Right lobe of liver (tissue), 6 donors: Measurements from ENCODE around the gene TSPAN10. TPM values are rescaled to one million over a fixed set of nuclear protein-coding genes. Genes with fewer than 3 reads are reported as not detected.
"Not testable (repeated sequence)": the region's sequence is repeated elsewhere in the genome, so short reads cannot be mapped to it uniquely, and the experiment has no call there.

Experiments
- ATAC-seq, 4 donors: fragments of 200-7000 bp; cut with Tn5 transposase; one replicate each; pipeline ENCODE4 v1.9.1; 2020; ENCODE audit warnings: mild to moderate bottlenecking in 4 of 4, moderate library complexity in 4 of 4
- DNase-seq, 3 donors: peaks; one replicate each; pipeline ENCODE4 v3.0.0-alpha.2; 2020
- H3K27ac ChIP-seq, 3 donors: fragments of 200-600 bp; one replicate each; pipeline ENCODE4 v1.8.0; 2022
- H3K27me3 ChIP-seq, 2 donors: fragments of 200-600 bp; one replicate each; pipeline ENCODE4 v1.8.0; 2022
- H3K36me3 ChIP-seq, 4 donors: fragments of 200-600 bp; sonication (generic) in 1 of 4; one replicate each; pipeline versions ENCODE4 v1.5.1 to v1.8.0; 2017 to 2022; ENCODE audit warnings: control low read depth in 1 of 4
- H3K4me1 ChIP-seq, 4 donors: fragments of 200-600 bp; sonication (generic) in 1 of 4; one replicate each; pipeline versions ENCODE4 v1.5.1 to v1.8.0; 2017 to 2022; ENCODE audit warnings: control low read depth in 1 of 4
- H3K4me3 ChIP-seq, 3 donors: fragments of 200-600 bp; one replicate each; pipeline ENCODE4 v1.8.0; 2022
- H3K9me3 ChIP-seq, 4 donors: fragments of 200-600 bp; sonication (generic) in 1 of 4; one replicate each; pipeline versions ENCODE4 v1.5.1 to v1.8.0; 2017 to 2022; ENCODE audit warnings: control low read depth in 1 of 4
- POLR2A ChIP-seq: fragments of 450-650 bp; IDR thresholded peaks from one replicate; pipeline ENCODE4 v1.6.1; 2017; ENCODE audit warnings: antibody characterized with exemption, mild to moderate bottlenecking
- WGBS: methylation state at CpG from one replicate; pipeline ENCODE4 v1.1.6; 2018; ENCODE audit warnings: low coverage, low lambda C conversion rate; ENCODE audit not compliant: insufficient coverage; ENCODE audit errors: missing lambda C conversion rate; 5-methylcytosine and 5-hydroxymethylcytosine counted together
- intact Hi-C, 2 donors: fragments of 100-400 bp; cut with DNase I; formaldehyde crosslinking; loops; one replicate each; pipeline versions ENCODE4 v1.11.2 to v1.14.1; 2022
- total RNA-seq, 6 experiments: library from RNA; depleted of rRNA in 2 of 6; stranded (reverse); fragments of >200 nt in 2 of 6; fragmentation: NEBNext Ultra II Directional in 3 of 6; extraction: Animal tissue kit (Norgen Biotek cat#: 25700) in 3 of 6; gene quantifications; one replicate each; pipeline versions ENCODE4 v1.1.0 to v1.2.4, GENCODE V29; 2016 to 2023
- TF ChIP-seq, protein P1 (sequence below), 4 donors: fragments of 200-600 bp in 3 of 4; fragments of 450-650 bp in 1 of 4; IDR thresholded peaks; one replicate each; pipeline versions ENCODE4 v1.5.1 to v1.8.0; 2016 to 2022; ENCODE audit warnings: antibody characterized with exemption in 4 of 4, mild to moderate bottlenecking in 2 of 4
- donor health status: DM: no; HTN: yes; CAD: no.
- donor health status: DM: no; HTN: no; CAD: no.
- donor health status: DM: no; HTN: no; CAD: no.
- donor health status: DM: no; HTN: yes; CAD: no.
- donor health status: DM: no; HTN: yes; CAD: no.

Gene TSPAN10
- total RNA-seq, 6 experiments from 2014 or later: 0.18 to 1.2 (median 0.62) TPM

DNA sequence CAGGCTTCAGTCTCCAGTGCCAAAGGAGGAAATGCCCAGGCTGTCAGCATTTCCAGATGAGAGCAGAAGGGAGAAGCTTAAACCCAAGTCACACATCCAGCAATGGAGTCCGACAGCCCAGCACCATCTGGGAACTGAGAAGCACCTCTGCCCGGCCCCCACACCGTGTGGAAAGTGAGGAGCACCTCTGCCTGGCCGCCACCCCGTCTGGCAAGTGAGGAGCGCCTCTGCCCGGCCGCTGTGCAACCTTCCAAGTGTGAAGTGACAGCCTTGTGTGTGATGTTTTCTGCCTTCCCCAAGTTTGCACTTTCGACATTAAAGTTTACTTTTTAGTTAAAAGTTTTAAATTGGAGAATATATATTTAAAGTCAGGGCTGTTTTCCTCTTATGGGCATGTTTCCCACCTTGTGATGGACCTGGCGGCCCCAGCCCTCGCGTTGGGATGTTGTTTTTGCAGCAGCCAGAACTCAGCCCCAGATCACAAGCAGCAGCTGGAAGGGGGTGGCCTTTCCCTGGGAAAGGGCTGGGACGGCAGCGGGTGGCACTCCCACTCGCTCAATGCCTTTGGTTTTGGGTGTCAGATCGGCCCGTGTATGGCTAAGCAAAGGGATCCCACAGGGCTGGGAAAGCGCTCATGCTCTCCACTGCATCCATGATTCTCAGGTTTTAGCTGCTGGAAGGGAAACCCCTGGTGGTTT is 36.7 kb downstream of the TSPAN10 start:
- WGBS: 73% methylated on average over 12 of the region's 18 CpGs
- Histone ChIP-seq H3K4me1 (no peaks in the 10 kb centered on the region), H3K27me3 (no peaks in the 10 kb centered on the region), H3K4me3 (no peak overlapping the region), H3K36me3 (peaks cover 0 to 38% (median 8%) of the 10 kb centered on the region in 4 donors), H3K27ac (no peak overlapping the region), H3K9me3 (no peaks in the 10 kb centered on the region)
- intact Hi-C loops: loop anchor here in 1 of 2 donors (5.0 kb wide), 1 partner anchor 34 kb away; no protein-coding TSS in a partner anchor
- no peak for DNase-seq
- ATAC-seq: no peak
- TF ChIP-seq POLR2A: no peak
- TF ChIP-seq, protein P1, sequence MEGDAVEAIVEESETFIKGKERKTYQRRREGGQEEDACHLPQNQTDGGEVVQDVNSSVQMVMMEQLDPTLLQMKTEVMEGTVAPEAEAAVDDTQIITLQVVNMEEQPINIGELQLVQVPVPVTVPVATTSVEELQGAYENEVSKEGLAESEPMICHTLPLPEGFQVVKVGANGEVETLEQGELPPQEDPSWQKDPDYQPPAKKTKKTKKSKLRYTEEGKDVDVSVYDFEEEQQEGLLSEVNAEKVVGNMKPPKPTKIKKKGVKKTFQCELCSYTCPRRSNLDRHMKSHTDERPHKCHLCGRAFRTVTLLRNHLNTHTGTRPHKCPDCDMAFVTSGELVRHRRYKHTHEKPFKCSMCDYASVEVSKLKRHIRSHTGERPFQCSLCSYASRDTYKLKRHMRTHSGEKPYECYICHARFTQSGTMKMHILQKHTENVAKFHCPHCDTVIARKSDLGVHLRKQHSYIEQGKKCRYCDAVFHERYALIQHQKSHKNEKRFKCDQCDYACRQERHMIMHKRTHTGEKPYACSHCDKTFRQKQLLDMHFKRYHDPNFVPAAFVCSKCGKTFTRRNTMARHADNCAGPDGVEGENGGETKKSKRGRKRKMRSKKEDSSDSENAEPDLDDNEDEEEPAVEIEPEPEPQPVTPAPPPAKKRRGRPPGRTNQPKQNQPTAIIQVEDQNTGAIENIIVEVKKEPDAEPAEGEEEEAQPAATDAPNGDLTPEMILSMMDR (IDR thresholded peaks at IDR 0.05): no peak

DNA sequence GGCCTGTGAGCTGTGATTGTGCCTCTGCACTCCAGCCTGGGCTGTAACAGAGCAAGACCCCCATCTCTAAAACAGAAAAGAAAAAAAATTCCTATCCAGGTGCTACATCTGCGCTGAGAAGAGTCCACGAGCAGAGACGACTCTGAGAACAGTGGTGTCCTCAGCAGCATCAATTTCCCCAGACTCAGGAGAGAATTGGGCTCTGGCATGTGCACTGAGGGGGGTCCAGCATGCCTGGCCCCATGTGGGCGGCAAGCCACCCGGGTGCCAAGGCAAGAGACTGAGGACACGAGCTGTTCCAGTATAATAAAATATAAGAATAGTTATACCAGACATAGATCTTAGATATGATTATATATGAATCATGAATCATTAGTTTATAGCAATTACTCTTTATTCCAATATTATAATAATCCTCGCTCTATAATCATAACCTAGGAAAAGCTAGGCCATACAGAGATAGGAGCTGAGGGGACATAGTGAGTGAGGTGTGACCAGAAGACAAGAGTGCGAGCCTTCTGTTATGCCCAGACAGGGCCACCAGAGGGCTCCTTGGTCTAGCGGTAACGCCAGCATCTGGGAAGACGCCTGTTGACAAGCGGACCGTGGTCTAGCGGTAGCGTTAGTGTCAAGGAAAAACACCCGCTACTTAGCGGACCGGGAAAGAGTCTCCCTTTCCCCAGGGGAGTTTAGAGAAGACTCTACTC is 38.7 kb downstream of the TSPAN10 start:
- DNase-seq, intact Hi-C loops, H3K27me3 ChIP-seq, H3K4me3 ChIP-seq, H3K27ac ChIP-seq, H3K9me3 ChIP-seq: not testable (repeated sequence)
- Histone ChIP-seq H3K4me1 (peaks cover 0 to 13% (median 6%) of the 10 kb centered on the region in 4 donors), H3K36me3 (peaks cover 0 to 29% (median 5%) of the 10 kb centered on the region in 4 donors)
- 71% methylated on average over 7 of the region's 18 CpGs for WGBS
- TF ChIP-seq, protein P1 (IDR thresholded peaks at IDR 0.05): peak; percentile 58 to 67 (median 63)
- peak in 1 of 4 donors; percentile 4 for ATAC-seq

GRCh38 chr17:81676906-81677305 is 39.9 kb downstream of the TSPAN10 start:
- Histone ChIP-seq H3K27ac (no peak overlapping the region), H3K9me3 (no peaks in the 10 kb centered on the region), H3K4me3 (no peak overlapping the region), H3K4me1 (peaks cover 0 to 16% (median 6%) of the 10 kb centered on the region in 4 donors), H3K36me3 (peaks cover 0 to 21% (median 3%) of the 10 kb centered on the region in 4 donors), H3K27me3 (no peaks in the 10 kb centered on the region)
- ATAC-seq (peak in 1 of 4 donors; percentile 37), DNase-seq (peak in 1 of 3 donors; percentile 69)
- TF ChIP-seq, protein P1 (IDR thresholded peaks at IDR 0.05): no peak
- TF ChIP-seq POLR2A: no peak
- intact Hi-C loops: no loop called here
- WGBS: no CpG with 5 or more reads among the region's 17 CpGs

DNA sequence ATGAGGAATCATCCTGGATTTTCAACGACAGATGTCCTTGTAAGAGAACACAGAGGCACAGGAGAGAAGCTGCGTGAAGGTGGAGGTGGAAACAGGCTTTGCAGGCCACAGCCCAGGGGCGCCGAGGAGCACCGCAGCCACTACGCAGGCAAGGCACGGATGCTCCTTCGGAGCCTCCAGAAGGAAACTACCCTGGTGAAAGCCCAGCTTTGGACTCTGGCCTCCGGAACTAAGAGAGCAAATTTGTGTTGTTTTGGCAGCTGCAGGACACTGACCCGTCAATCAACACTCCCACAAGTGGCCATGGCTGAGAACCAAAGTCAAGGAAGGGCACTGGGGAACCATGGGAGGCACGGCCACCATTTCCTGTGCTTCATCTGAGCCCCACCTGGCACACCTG is 43.2 kb downstream of the TSPAN10 start:
- H3K4me3 ChIP-seq: no peak overlapping the region
- no peak for TF ChIP-seq POLR2A
- TF ChIP-seq, protein P1 (IDR thresholded peaks at IDR 0.05): no peak
- 39% methylated on average over 11 of the region's 11 CpGs for WGBS
- no peaks in the 10 kb centered on the region for H3K36me3 ChIP-seq
- intact Hi-C loops: no loop called here
- no peaks in the 10 kb centered on the region for H3K9me3 ChIP-seq
- H3K27me3 ChIP-seq: no peaks in the 10 kb centered on the region
- peak in 2 of 3 donors; percentile 72 to 75 for DNase-seq
- peaks cover 0 to 36% (median 10%) of the 10 kb centered on the region in 4 donors for H3K4me1 ChIP-seq
- ATAC-seq: peak; percentile 33 to 57 (median 45)
- peak overlapping the region in 2 of 3 donors; percentile 25 to 47 for H3K27ac ChIP-seq
